ENCODE data around the gene DSN1. TPM values are rescaled to one million over a fixed set of nuclear protein-coding genes. Genes with fewer than 3 reads are reported as not detected.

Gene DSN1
- total RNA-seq, 1 experiment from 2014 or later: 27.9 TPM

GRCh38 chr20:36820073-36820472 is 46.5 kb upstream of the DSN1 start:
- H3K9me2 ChIP-seq (ENCODE audit: insufficient read depth): no peaks in the 10 kb centered on the region
- no peak overlapping the region for H3K4me2 ChIP-seq (ENCODE audit: low read length)
- ATAC-seq: no peak
- no peaks in the 10 kb centered on the region for H4K20me1 ChIP-seq (ENCODE audit: insufficient read depth)
- no peak overlapping the region for H3K9ac ChIP-seq (ENCODE audit: low read length)
- no TSS peak for BruUV-seq (replicated peaks)
- intact Hi-C loops (cut with micrococcal nuclease): no loop called here
- RAD21 ChIA-PET (ENCODE audit: low non-redundant PET in 1 of 2, low total read pairs in 2 of 2, uncharacterized antibody in 2 of 2, unreplicated experiment in 2 of 2): no interaction called here
- H3K4me1 ChIP-seq (ENCODE audit: control insufficient read depth in 1 of 2, insufficient read depth in 2 of 2, low read length in 2 of 2): peaks cover 0 to 7% of the 10 kb centered on the region in 2 experiments; a peak in 1 of 4 replicates
- no peak overlapping the region for H3K4me3 ChIP-seq (replicated peaks in 1 of 2; ENCODE audit: low read depth in 1 of 2, low read length in 2 of 2)
- H3K27ac ChIP-seq (ENCODE audit: low read depth, low read length): no peak overlapping the region
- no peaks in the 10 kb centered on the region for H3K9me3 ChIP-seq (ENCODE audit: control insufficient read depth in 1 of 2, insufficient read depth in 1 of 2, low read depth in 1 of 2, low read length in 2 of 2)
- no peak for DNase-seq (ENCODE audit: low read depth, low spot score)
- H3K27me3 ChIP-seq (ENCODE audit: insufficient read depth, low read length): no peaks in the 10 kb centered on the region
- TF ChIP-seq ZNF274 (IDR thresholded peaks at IDR 0.05; ENCODE audit: low read depth, low read length): no peak
- TF ChIP-seq CBX3 (IDR thresholded peaks at IDR 0.05; ENCODE audit: low read depth): no peak
- no peak for TF ChIP-seq SIN3A (IDR thresholded peaks at IDR 0.05; ENCODE audit: low read depth)
- TF ChIP-seq RAD21 (IDR thresholded peaks at IDR 0.05; ENCODE audit: low read depth): no peak
- TF ChIP-seq CTCF (IDR thresholded peaks at IDR 0.05 in 2 of 3, conservative IDR thresholded peaks at IDR 0.05 in 1 of 3; ENCODE audit: borderline replicate concordance in 1 of 3, insufficient read depth in 1 of 3, low read depth in 2 of 3, low read length in 2 of 3): no peak
- no peak for TF ChIP-seq EGR1 (IDR thresholded peaks at IDR 0.05; ENCODE audit: low read depth)
- no peak for TF ChIP-seq POLR2AphosphoS5 (IDR thresholded peaks at IDR 0.05; ENCODE audit: low read depth, low read length)
- no peak for TF ChIP-seq YY1 (IDR thresholded peaks at IDR 0.05; ENCODE audit: extremely low read depth, insufficient replicate concordance, low read depth, low read length)
- TF ChIP-seq EZH2 (IDR thresholded peaks at IDR 0.05): no peak
- no peak for TF ChIP-seq JUND (IDR thresholded peaks at IDR 0.05)
- TF ChIP-seq TCF7L2 (IDR thresholded peaks at IDR 0.05; ENCODE audit: borderline replicate concordance, extremely low read depth, insufficient read depth, insufficient read length): no peak
- TF ChIP-seq POLR2A (IDR thresholded peaks at IDR 0.05; ENCODE audit: borderline replicate concordance, extremely low read depth, insufficient read depth, insufficient read length): no peak
- TF ChIP-seq SP1 (IDR thresholded peaks at IDR 0.05; ENCODE audit: low read depth): no peak
- TF ChIP-seq REST (IDR thresholded peaks at IDR 0.05; ENCODE audit: low read depth): no peak
- TF ChIP-seq ZFX (IDR thresholded peaks at IDR 0.05): no peak
- no peak for TF ChIP-seq EZH2phosphoT487 (IDR thresholded peaks at IDR 0.05; ENCODE audit: borderline replicate concordance)
- TF ChIP-seq CEBPB (IDR thresholded peaks at IDR 0.05; ENCODE audit: low read depth): no peak
- TF ChIP-seq SRF (IDR thresholded peaks at IDR 0.05; ENCODE audit: low read depth): no peak
- peaks cover 0 to 3% of the 10 kb centered on the region in 2 experiments; a peak in 1 of 4 replicates for H3K36me3 ChIP-seq (ENCODE audit: control insufficient read depth in 1 of 2, insufficient read depth in 2 of 2, low read length in 2 of 2)
- no peaks in the 10 kb centered on the region for H3K79me2 ChIP-seq (ENCODE audit: insufficient read depth, low read length)
- CTCF ChIA-PET: interaction anchor here (1.4 kb wide), 1 partner anchor 12 kb away, joined by 4 read pairs; no protein-coding TSS in a partner anchor
- no peak overlapping the region for H2AFZ ChIP-seq (ENCODE audit: low read depth, low read length, poor library complexity, severe bottlenecking)
- POLR2A ChIA-PET: no interaction called here
